PC-3 (cell line): ENCODE results near the gene TAF11.

Experiments used
- EZH2 ChIP-seq: fragments of 300-600 bp; sonication (generic); IDR thresholded peaks from one replicate; pipeline ENCODE4 v1.6.1; 2017; ENCODE audit warnings: antibody characterized with exemption, mild to moderate bottlenecking, low read length; ENCODE audit not compliant: unreplicated experiment
- TF ChIP-seq, protein P1 (sequence below): fragments of 300-600 bp; sonication (generic); conservative IDR thresholded peaks from 2 replicates; pipeline ENCODE4 v1.5.1; 2017; ENCODE audit warnings: antibody characterized with exemption, low read depth, mild to moderate bottlenecking, low read length

DNA sequence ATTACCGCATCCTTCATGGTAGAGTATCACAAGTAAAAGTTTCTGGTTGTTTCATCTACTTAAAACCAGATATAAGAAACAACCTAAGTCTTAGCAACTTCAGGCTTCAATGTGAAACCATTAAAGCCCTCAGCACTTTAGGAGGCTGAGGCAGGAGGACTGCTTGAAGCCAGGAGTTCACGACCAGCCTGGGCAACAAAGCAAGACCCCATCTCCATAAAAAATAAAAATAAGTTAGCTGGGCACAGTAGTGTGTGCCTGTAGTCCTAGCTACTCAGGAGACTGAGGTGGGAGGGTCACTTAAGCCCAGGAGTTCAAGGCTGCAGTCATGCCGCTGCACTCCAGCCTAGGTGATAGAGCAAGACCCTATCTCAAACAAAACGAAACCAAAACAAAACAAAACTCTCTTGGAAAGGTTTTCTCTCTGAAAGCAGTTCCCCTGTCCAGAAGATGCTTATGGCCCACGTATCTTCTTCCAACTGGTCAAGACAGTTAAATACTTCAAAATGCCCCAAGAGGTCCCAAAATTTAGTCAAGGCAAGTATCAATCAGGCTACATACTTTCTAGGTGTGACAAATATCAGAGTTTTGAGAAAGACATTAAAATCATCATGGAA is 9.9 kb downstream of the TAF11 start:
- TF ChIP-seq, protein P1, sequence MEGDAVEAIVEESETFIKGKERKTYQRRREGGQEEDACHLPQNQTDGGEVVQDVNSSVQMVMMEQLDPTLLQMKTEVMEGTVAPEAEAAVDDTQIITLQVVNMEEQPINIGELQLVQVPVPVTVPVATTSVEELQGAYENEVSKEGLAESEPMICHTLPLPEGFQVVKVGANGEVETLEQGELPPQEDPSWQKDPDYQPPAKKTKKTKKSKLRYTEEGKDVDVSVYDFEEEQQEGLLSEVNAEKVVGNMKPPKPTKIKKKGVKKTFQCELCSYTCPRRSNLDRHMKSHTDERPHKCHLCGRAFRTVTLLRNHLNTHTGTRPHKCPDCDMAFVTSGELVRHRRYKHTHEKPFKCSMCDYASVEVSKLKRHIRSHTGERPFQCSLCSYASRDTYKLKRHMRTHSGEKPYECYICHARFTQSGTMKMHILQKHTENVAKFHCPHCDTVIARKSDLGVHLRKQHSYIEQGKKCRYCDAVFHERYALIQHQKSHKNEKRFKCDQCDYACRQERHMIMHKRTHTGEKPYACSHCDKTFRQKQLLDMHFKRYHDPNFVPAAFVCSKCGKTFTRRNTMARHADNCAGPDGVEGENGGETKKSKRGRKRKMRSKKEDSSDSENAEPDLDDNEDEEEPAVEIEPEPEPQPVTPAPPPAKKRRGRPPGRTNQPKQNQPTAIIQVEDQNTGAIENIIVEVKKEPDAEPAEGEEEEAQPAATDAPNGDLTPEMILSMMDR = no peak
- TF ChIP-seq EZH2 = no peak
